NCI-H2227 (cell line): ENCODE results near the gene CROCC2.

ENCODE experiments used
- DNase-seq: peaks from one replicate; lab custom pipeline; 2025; ENCODE audit not compliant: unreplicated experiment; lab: John Stamatoyannopoulos, UW

The CROCC2 gene

DNA sequence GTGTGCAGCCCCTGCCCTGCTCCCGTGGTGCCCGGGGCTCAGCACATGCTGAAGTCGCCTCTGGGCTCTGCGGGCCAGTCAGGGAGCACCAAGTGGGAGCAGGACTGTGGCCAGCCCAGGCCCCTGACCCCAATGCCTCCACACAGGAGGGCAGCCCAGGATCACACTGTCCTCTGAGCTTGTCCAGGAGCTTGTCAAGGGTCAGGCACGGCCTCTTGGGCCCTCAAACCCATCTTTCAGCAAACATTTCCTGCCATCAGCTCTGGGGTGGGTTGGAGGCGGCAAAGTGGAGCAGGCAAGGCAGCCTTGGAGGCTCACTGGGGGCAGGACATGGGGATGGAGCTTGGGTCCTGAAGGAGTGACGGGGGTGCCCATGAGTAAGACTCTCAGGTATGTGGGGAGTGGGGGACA, 102.6 kb downstream of the CROCC2 start:
- DNase-seq = no peak

DNA sequence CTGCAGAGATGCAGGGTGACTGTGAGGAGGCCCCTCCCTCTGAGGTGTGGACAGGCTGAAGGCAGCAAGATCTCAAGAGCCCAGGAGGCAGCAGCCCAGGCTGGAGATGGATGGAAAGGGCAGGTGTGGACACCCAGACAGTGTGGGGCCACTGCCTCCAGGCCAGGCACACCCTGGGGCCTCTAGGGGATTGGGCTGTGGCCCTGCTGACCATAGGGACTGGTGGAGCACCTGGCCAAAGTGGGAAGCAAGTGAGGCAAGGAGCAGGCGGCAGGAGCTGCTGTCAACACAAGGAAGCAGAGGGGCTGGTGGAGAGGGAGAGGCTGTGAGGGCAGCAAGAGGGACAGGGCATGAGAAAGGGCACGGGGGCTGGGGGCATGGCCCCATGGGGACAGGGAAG, 103.1 kb downstream of the CROCC2 start:
- DNase-seq = no peak

DNA sequence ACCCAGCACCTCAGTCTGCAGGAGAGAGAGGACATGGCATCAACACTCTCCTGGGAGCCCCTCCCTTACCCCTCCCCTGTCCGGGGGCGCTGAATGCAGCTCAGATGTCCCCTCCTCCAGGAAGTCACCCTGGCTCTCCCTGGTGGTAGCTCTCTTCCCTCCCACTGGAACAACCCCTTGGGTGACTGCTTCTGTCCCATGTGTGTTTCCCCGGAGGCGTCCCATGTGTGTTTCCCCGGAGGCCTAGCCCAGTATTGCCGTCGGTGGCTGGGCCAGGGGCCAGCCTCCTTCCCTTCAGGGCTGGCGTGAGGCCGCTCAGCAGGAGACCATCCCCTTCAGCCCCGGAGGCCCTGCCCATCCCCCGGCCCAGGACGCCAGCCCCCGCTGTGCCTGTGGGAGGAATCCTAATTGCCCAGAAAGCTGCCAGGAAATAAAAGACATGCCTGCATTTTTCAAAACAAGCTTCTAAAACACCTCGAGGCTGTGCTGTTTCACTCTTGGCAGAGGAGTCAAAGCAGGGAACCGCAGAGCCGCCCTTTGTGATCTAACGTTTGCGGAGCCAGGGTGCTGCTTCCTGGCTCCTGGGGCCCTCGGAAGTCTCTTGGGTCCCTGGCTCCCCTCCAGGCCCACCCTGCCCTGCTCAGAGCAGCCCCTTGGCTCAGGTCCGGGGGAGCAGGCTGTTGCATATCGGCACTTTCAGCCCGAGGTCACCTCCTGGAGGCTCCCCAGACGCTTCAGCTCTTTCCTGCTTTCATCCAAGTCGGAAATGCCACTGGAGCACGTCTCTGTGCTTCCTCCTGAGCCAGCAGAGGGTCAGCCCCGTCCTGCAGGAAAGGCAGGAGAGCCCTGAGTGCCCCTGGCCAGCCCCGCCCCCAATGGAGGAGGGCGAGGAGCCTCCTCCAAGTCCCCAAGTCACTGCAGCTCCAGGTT, 103.7 kb downstream of the CROCC2 start:
- peak; percentile 37 for DNase-seq

DNA sequence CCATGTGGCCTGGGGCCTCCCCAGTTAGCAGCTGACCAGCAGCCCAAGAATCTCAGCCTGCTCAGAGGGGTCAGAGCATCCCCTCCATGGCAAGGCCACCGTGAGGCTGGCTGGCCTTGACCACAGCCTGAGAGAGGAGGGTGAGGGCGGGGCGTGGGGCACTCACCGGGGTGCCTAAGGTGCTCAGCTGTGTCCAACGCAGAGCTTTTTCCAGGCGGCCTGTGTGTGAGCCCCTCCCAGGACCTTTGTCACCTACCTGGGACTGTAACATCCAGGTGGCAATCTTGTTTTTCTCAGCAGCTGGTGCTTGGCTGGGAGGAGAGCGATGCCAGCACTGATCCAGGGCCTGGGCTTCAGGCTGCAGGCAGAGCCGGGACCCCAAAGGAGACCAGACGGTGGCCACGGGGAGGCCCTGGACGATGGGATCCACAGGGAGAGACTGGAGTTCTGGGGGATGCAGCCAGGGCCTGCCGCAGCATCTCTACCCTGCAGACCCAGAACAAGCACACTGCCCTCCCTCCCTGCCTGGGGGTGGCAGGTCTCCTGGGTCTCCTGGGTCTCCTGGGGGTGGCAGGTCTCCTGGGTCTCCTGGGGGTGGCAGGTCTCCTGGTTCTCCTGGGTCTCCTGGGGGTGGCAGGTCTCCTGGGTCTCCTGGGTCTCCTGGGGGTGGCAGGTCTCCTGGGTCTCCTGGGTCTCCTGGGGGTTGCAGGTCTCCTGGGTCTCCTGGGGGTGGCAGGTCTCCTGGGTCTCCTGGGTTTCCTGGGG, 104.6 kb downstream of the CROCC2 start:
- no peak for DNase-seq

DNA sequence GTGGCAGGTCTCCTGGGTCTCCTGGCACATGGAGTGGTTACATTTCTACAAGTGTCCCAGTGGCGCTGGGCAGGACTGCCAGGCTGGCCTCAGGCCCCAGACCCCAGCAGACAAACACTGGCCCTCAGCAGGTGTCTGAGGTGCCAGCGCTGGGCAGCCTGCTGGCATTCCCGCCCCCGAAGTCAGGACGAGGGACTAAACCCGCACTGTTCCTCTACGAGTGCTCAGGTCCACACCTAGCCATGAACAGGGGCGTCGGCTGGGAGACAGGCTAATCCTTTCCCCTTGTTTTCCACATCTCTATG, 105.1 kb downstream of the CROCC2 start:
- DNase-seq = no peak

DNA sequence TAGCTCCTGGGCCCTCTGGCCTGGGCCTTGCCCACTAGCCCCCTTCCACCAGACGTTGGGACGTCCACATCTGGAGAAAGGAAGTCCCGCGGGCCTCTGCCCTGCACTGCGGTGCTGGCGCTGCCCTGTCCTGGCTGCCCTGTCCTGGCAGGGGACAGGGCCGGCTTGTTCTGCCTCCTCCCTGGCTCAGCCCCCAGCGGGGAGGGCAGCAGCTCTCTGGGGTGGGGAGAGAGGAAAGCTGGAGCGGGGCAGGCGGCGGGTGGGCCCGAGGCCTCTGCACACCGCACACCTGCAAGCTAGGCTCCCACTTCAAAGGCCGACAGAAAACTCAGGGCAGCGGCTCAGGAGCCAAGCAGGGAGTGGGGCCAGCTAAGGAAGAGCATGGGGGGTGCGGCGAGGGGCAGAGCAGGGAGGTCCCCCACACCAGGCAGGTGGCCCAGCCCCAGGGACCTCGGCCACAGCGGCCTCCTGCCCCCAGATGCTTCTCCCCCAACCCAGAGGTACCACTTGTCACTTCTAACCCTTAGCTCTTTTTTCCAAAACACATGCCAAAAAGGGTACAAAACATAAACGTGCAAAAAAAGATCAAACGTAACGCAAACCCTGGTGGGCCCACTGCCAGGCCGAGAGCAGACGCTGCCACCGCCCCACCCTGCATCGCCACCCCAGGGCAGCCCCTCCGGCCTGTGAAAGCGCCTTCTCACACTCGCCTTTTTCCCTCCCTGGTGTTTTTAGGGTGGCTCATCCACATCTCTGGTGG, 105.8 kb downstream of the CROCC2 start:
- no peak for DNase-seq

DNA sequence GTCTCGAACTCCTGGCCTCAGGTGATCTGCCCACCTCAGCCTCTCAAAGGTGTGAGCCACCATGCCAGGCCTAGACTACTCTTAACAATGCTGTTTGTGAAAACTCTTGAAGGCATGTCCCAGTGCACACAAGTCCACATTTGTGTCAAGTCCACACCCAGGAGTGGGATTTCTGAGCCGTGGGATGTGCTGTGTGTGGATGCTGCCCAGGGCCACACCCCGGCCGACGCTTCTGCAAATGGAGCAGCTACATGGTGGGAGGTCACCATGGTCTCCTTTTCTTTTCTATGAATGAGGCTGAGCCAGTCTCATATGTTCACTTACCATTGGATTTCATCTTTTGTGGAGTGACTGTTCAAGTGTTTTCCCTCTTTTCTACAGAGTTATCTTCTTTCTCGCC, 108.1 kb downstream of the CROCC2 start:
- DNase-seq = no peak

DNA sequence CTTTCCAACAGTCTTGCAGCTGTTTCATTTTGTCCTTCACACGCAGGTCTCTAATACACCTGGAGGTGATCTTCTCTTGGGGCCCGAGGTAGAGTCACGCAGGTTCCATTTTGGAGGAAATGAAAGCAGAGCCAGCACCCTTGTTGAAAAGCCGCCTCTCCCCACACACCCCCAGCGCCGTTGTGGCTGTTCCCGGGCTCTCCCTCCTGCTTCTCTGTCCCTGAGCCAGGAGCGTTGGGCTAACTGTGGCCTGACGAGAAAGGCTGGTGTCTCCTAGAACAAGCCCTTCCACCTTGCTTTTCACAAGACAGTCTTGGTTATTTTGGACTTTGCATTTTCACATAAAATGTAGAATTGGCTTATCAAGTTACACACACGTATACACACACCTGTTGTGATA, 108.6 kb downstream of the CROCC2 start:
- no peak for DNase-seq

DNA sequence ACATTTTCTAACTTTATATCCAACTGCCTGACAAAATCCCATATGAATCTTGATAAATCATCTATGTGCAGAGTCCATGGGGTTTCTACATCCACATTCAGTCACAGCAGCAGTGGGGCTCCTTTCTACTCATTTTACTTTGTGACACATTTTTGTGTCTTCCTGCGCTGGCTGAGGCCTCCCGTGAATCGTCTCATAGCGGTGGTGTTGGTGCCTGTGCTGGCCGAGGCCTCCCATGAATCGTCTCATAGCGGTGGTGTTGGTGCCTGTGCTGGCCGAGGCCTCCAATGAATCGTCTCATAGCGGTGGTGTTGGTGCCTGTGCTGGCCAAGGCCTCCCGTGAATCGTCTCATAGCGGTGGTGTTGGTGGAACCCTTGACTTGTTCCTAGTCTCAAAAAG, 109.3 kb downstream of the CROCC2 start:
- no peak for DNase-seq

DNA sequence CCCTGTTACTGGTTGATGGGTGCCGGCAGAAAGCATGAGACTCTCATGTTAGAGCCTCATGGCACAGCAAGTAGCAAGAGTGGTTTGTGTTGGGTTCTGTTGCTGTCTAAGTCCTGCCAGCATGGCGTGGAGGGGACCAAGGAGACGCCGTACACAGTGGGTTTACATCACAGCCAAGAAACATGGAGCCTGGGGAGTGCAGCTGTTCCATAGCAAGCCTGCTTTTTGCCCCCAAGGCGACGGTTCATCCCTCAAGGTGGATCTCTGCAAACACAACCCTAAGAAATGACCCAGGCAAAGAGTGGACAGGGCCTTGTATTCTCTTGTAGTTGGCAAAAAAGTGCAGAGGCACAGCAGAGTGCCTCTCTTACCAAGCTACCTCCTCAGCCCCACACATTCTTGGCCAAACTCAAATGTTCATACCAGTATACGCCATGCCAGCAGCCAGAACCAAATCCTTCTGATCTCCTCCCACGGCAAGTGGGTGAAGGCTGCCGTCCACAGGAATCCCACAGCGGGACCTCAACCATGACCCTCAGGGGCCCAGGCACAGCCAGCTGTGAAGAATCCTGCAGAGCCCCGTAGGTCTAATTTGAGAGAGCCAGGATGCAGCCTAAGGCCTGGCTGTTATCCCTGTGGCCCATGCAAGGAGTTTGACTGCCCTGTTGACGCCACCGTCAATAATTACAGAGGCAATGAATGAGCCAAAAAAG, 111.2 kb downstream of the CROCC2 start:
- no peak for DNase-seq

DNA sequence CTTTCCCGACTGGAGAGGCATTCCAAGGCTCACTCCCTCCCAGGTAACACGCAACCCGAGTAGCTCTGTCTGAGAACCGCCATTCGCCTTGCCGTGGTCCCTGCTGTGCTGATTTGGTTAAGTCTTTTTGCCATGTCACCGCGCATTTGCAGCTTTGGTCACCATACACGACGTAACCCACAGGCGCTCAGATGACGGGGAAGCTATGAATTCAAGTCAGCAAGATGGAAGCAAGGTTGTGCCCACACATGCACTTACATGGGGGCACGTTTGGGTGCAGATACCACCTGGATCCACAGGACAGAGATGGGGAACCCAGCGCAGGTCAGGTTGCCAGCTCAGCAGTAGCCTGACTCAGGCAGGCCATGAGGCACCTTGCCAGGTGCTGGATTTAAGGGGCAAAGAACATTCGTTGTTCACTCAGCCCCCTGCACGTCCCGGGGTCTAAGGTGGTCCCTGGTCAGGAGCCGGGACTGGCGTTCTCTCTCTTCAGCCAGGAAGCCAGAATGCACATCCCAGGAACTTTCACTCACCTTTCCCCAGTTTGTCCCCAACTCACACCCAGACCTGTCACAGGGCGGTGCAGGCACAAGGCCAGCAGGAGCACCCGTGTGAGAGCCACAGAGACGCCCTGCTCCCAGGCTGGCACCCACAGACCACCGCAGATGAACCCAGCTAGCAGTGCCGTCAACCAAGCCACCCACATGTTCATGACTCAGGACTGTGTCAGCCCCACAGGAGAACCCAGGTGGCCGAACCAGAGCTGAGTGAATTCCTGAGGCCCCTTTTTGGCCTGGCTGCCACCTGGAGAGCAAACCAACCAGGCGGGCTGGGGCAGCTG, 112.1 kb downstream of the CROCC2 start:
- no peak for DNase-seq

DNA sequence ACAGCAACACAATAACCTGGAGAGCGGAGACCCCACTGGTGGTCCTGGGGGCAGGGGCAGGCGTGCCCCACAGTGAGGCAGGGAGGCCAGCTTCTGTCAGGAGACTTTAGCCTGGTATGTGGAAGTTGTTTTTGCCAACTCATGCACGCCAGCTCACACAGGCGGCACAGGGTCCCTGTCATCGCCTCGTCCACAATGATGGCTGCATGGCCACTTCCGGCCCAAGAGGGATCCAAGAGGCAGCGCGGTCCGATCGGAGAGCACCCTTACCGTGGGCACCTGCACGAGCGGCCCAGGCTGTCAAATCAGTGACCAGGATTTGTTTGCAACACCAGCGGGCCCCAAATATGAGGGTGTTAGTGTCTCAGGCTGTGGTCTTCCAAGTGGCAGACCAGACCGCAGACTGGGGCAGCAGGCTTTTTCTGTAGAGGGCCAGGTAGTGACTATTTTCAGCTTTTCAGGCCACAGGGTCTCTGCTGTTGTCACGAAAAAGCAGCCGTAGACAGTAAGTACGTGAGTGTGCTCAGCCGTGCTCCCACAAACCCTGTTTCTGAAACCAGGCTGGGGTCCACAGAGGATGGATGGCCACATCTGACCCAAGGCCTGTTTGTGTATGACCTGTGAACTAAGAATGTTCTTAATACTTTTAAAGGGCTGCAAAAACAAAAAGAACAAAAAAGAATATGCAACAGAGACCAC, 113.5 kb downstream of the CROCC2 start:
- DNase-seq = no peak

DNA sequence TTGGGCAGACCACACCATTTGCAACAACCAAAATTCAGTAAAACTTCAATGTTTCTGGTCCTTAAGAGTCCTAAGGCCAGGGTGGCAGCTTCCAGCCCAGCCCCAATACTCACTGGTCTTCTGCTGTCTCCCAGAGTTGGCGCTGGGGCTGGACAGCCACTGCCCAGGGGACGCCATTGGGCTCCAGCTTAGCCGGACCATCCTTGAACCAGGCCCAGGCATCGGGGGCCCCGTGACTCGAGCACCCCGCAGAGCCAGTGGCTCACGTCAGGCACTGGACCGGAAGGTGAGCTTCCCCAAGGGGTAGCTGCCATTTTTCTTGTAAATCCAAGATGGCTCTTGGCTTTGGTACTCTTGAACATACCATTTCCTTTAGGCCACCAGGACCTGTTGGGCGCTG, 114.1 kb downstream of the CROCC2 start:
- no peak for DNase-seq

DNA sequence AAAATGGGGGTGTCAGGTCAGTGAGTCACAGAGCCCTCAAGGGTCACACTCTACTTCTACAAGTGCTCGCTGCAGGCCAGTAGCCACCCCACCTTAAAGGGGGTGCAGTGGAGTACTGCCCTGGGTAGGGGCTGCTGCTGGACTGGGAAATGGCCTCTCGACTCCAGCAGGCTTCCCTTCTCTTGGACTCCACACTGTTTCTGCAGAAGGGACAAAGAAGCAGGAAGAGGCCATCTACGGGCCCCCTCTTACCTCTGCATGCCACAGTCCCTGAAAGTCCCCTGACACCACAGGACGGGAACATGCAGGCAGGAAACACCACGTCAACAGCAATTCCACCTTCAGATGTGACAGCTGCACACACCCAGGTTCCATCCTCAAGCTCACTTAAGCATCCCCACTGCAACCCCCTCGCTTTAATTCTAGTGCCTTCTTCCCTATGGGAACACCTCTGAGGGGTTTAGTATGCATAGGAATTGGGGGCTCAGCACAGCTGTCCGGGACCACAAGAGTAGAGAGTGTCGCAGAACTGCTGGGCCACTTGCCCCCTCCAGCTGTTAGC, 114.6 kb downstream of the CROCC2 start:
- DNase-seq = no peak

DNA sequence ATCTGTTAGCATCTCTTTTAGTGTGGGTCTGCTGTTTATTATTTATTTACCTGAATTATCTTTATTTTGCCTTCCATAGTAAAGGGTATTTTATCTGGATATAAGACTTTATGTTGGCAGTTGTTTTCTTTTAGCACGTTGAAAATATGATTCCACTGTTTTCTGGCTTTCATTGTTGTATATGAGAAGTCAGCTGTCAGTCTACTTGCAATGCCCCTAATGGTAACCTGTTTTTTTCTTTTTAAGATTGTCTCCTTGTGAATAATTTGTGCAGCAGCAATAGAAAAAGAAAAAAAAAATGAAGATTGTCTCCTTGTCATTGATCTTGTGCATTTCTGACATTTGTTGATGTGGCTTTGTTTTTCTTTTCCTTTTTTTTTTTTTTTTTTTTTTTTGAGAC, 119.5 kb downstream of the CROCC2 start:
- no peak for DNase-seq

DNA sequence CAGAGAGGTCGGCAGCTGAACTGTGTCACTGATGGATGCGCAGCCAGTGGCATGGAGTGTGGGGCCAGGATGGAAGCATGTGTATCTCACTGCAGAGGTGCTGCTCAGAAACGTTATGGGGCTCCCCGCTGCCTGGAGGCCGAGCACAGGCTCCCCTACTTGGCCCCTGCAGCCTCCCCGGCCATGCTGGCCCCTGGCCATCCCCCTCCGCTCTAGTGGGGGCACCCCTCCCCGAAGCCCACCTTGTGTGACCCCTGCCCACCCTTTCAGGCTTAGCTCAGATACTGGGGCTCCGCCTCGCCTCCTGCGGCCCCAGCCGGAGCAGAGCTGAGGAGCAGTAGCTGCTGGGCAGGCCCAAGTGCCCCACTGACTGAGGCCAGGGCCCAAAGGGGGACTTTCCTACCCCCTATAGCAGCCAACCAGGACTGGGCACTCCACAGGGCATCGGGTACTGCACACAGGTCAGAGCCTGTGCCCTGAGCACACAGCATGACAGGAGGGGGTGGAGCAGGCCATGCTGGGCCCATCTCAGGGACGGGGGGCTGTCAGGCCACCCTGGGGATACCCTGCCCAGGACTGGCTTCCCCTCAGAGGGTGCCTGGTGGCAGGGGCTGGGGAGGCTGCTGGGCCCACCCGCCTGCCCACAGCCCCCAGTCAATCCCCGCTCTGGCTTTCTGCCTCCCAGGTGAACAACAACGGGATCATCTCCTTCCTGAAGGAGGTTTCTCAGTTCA, 123.6 kb downstream of the CROCC2 start:
- DNase-seq = no peak

DNA sequence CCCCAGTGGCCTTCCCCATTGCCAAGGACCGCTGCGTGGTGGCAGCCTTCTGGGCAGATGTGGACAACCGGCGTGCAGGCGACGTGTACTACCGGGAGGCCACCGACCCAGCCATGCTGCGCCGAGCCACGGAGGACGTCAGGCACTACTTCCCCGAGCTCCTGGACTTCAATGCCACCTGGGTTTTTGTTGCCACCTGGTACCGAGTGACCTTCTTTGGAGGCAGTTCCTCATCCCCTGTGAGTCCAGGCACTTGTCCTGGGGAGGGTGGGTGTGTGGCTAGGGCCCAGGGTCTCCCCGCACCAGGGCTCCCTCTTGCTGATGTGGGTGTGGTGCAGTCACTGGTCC, 124.2 kb downstream of the CROCC2 start:
- no peak for DNase-seq

DNA sequence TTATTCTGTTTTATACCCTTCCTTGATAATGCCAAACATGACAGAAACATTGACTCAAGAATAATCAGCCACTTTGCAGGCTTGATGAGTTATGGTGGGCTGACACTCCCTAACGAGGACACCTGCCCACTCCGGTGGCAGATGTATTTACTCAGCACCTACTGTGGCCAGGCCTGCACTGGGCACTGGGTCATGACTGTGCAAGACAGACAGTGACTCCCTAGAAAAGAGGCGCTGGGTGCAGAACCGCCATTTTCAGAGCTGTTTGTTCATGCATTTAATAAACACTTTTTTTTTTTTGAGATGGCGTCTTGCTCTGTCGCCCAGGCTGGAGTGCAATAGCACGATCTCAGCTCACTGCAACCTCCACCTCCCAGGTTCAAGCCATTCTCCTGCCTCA, 124.7 kb downstream of the CROCC2 start:
- no peak for DNase-seq
